ENCODE data around the gene CSPG4.

Gene CSPG4

GRCh38 chr15:75669191-75669878, 43.3 kb downstream of the CSPG4 start:
- peaks cover 0 to 4% of the 10 kb centered on the region in 2 donors for H3K36me3 ChIP-seq (ENCODE audit: control insufficient read depth in 1 of 2, insufficient read depth in 2 of 2, low read length in 2 of 2)
- H3K9me3 ChIP-seq (ENCODE audit: control insufficient read depth in 1 of 2, low read length in 2 of 2): no peaks in the 10 kb centered on the region
- H3K27me3 ChIP-seq (ENCODE audit: low read depth, low read length): no peaks in the 10 kb centered on the region
- H3K27ac ChIP-seq (ENCODE audit: low read length): no peak overlapping the region
- no peak overlapping the region for H3K4me3 ChIP-seq (ENCODE audit: low read depth in 1 of 2, low read length in 2 of 2)
- H3K4me1 ChIP-seq (ENCODE audit: control insufficient read depth in 1 of 2, insufficient read depth in 2 of 2, low read length in 2 of 2): peaks cover 24 to 37% of the 10 kb centered on the region in 2 donors

GRCh38 chr15:75666823-75667501, 45.7 kb downstream of the CSPG4 start:
- Histone ChIP-seq H3K4me1 (ENCODE audit: control insufficient read depth in 1 of 2, insufficient read depth in 2 of 2, low read length in 2 of 2) (peaks cover 5 to 13% of the 10 kb centered on the region in 2 donors), H3K4me3 (ENCODE audit: low read depth in 1 of 2, low read length in 2 of 2) (no peak overlapping the region), H3K27ac (ENCODE audit: low read length) (peak overlapping the region; percentile 85)

GRCh38 chr15:75663931-75664421, 48.7 kb downstream of the CSPG4 start:
- Histone ChIP-seq H3K4me1 (ENCODE audit: control insufficient read depth in 1 of 2, insufficient read depth in 2 of 2, low read length in 2 of 2) (peaks cover 15 to 24% of the 10 kb centered on the region in 2 donors), H3K27ac (ENCODE audit: low read length) (no peak overlapping the region), H3K4me3 (ENCODE audit: low read depth in 1 of 2, low read length in 2 of 2) (no peak overlapping the region), H3K9me3 (ENCODE audit: control insufficient read depth in 1 of 2, low read length in 2 of 2) (no peaks in the 10 kb centered on the region), H3K36me3 (ENCODE audit: control insufficient read depth in 1 of 2, insufficient read depth in 2 of 2, low read length in 2 of 2) (peaks cover 0 to 15% of the 10 kb centered on the region in 2 donors), H3K27me3 (ENCODE audit: low read depth, low read length) (no peaks in the 10 kb centered on the region)

More at GRCh38 chr15:75666823-75667501, 45.7 kb downstream of the CSPG4 start:
- no peaks in the 10 kb centered on the region for H3K9me3 ChIP-seq (ENCODE audit: control insufficient read depth in 1 of 2, low read length in 2 of 2)
- H3K27me3 ChIP-seq (ENCODE audit: low read depth, low read length): no peaks in the 10 kb centered on the region
- peaks cover 0 to 8% of the 10 kb centered on the region in 2 donors for H3K36me3 ChIP-seq (ENCODE audit: control insufficient read depth in 1 of 2, insufficient read depth in 2 of 2, low read length in 2 of 2)

- H3K36me3 ChIP-seq (ENCODE audit: control insufficient read depth in 1 of 2, insufficient read depth in 2 of 2, low read length in 2 of 2): peaks cover 0 to 22% of the 10 kb centered on the region in 2 donors
- H3K9me3 ChIP-seq (ENCODE audit: control insufficient read depth in 1 of 2, low read length in 2 of 2): no peaks in the 10 kb centered on the region
- no peaks in the 10 kb centered on the region for H3K27me3 ChIP-seq (ENCODE audit: low read depth, low read length)
- no peak overlapping the region for H3K4me3 ChIP-seq (ENCODE audit: low read depth in 1 of 2, low read length in 2 of 2)
- no peak overlapping the region for H3K27ac ChIP-seq (ENCODE audit: low read length)
- peaks cover 15 to 24% of the 10 kb centered on the region in 2 donors for H3K4me1 ChIP-seq (ENCODE audit: control insufficient read depth in 1 of 2, insufficient read depth in 2 of 2, low read length in 2 of 2)
Measured at GRCh38 chr15:75662823-75663519, 49.7 kb downstream of the CSPG4 start.

DNA sequence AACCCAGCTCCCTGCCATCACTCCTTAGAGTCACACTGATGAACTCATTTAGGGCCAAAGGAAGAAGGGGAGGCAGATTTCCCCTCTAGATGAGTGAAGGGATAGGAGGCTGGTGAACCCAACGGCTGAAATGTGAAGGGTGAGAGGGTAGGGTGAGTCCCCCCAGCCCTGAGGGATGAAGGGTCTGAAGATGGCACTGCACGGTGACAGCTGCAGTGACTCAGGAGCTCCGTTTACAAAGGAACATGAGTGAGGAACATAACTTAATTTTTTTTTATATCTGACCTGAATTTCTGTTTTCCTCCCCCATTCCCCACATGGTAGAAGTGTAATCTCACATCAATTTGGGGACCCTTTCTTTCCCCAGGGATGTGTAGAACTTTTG, 50.9 kb downstream of the CSPG4 start:
- H3K36me3 ChIP-seq (ENCODE audit: control insufficient read depth in 1 of 2, insufficient read depth in 2 of 2, low read length in 2 of 2): peaks cover 5 to 30% of the 10 kb centered on the region in 2 donors
- H3K9me3 ChIP-seq (ENCODE audit: control insufficient read depth in 1 of 2, low read length in 2 of 2): no peaks in the 10 kb centered on the region
- peak overlapping the region; percentile 14 to 34 for H3K4me3 ChIP-seq (ENCODE audit: low read depth in 1 of 2, low read length in 2 of 2)
- H3K4me1 ChIP-seq (ENCODE audit: control insufficient read depth in 1 of 2, insufficient read depth in 2 of 2, low read length in 2 of 2): peaks cover 13 to 15% of the 10 kb centered on the region in 2 donors
- H3K27ac ChIP-seq (ENCODE audit: low read length): peak overlapping the region; percentile 94
- no peaks in the 10 kb centered on the region for H3K27me3 ChIP-seq (ENCODE audit: low read depth, low read length)

DNA sequence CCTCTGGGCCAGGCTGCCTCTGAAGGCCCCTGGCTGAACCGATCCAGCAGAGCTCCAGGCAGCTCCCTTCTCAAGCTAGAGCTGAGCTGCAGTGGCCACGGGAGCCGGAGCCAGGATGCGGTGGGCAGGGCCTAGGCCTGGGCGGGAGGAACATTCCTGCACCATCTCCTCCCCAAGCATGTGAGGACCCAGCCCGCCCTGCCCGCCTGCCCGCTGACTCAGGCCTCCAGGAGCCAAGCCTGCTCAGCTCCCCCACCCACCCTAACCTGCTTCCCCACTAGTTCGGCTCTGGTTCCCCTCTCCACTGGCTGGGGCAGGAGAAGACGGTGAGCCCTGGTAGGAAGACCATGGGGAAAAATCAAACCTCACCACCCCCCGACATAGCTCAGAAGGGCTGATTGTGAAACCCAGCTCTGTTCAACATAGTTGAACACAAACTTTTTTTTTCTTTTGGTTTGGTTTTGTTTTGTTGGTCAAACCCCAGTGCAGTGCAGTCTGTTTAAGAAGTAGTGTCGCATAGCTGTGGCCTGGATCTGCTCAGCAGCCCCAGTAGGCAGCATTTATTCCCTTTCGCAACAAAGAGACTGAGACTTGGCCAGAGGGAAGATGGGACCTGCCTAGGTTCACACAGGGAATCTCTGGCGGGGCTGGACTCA, 51.4 kb downstream of the CSPG4 start:
- no peaks in the 10 kb centered on the region for H3K27me3 ChIP-seq (ENCODE audit: low read depth, low read length)
- peak overlapping the region; percentile 14 to 34 for H3K4me3 ChIP-seq (ENCODE audit: low read depth in 1 of 2, low read length in 2 of 2)
- peaks cover 9 to 34% of the 10 kb centered on the region in 2 donors for H3K36me3 ChIP-seq (ENCODE audit: control insufficient read depth in 1 of 2, insufficient read depth in 2 of 2, low read length in 2 of 2)
- peak overlapping the region; percentile 94 for H3K27ac ChIP-seq (ENCODE audit: low read length)
- peaks cover 11 to 13% of the 10 kb centered on the region in 2 donors for H3K4me1 ChIP-seq (ENCODE audit: control insufficient read depth in 1 of 2, insufficient read depth in 2 of 2, low read length in 2 of 2)
- H3K9me3 ChIP-seq (ENCODE audit: control insufficient read depth in 1 of 2, low read length in 2 of 2): no peaks in the 10 kb centered on the region

DNA sequence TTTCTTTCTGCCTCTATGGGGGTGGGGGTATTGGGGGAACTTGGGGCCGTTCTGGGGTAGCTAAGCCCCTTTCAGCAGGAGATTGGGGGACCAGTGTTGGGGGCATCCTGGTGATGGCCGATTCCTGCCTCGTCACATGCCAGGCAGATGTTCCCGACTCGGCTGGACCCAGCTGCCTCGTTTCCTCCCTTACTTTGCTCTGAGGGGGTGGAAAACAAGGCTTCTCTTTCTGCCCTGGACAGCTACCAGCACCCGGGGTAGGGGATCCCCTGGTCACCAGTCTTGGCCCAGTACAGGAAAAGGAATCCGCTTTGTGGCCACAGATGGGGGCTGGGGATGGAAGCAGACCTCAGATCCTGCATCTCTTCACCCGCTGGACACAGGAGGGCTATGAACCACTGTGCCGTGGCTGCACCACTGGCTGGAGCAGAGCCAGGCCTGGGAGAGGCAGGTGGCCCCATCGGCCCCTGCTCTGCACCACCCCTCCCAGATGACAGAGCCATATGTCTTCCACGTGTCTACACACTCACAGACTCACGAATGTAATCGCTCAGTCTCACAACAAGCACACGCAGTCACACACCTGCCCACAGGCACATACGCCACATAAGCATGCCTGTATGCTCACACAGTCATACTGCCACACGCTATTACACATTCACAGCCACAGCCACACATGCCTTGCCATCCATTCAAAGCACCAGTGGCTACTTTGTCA, 52.6 kb downstream of the CSPG4 start:
- no peaks in the 10 kb centered on the region for H3K27me3 ChIP-seq (ENCODE audit: low read depth, low read length)
- no peak overlapping the region for H3K4me3 ChIP-seq (ENCODE audit: low read depth in 1 of 2, low read length in 2 of 2)
- peaks cover 9 to 34% of the 10 kb centered on the region in 2 donors for H3K36me3 ChIP-seq (ENCODE audit: control insufficient read depth in 1 of 2, insufficient read depth in 2 of 2, low read length in 2 of 2)
- H3K4me1 ChIP-seq (ENCODE audit: control insufficient read depth in 1 of 2, insufficient read depth in 2 of 2, low read length in 2 of 2): peaks cover 11 to 15% of the 10 kb centered on the region in 2 donors
- H3K27ac ChIP-seq (ENCODE audit: low read length): peak overlapping the region; percentile 74
- H3K9me3 ChIP-seq (ENCODE audit: control insufficient read depth in 1 of 2, low read length in 2 of 2): no peaks in the 10 kb centered on the region

DNA sequence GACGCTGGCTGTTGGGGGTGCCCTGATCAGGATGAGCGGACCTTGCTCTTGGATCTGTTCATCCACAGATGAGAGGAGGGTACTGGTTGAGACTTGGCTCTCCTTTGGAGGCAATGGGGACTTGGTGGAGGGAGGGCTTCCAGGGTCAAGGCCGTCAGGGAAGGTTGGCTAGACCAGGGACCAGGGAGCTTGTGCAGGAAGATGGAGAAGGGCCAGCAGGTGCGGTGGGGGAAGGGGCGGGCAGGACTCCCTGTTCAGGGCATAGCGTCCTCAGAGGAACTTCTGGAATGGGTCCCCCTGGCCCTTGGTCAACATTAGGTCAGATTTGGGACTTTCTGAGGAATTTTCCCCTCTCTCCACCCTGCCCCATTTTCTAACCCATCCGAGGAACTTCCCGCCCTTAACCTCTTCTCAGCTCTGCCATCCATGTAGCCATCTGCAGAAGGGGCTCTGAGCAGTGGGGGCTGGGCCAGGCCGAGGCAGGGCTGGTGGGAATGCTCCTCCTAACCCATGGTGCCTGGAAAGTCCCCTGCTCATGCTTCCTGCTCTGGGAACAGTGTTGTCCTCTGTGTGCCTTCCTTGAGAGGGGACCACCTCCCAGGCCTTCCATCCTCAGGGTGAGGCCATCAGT, 53.4 kb downstream of the CSPG4 start:
- Histone ChIP-seq H3K27me3 (ENCODE audit: low read depth, low read length) (no peaks in the 10 kb centered on the region), H3K9me3 (ENCODE audit: control insufficient read depth in 1 of 2, low read length in 2 of 2) (no peaks in the 10 kb centered on the region), H3K4me3 (ENCODE audit: low read depth in 1 of 2, low read length in 2 of 2) (no peak overlapping the region), H3K36me3 (ENCODE audit: control insufficient read depth in 1 of 2, insufficient read depth in 2 of 2, low read length in 2 of 2) (peaks cover 9 to 34% of the 10 kb centered on the region in 2 donors), H3K27ac (ENCODE audit: low read length) (peak overlapping the region; percentile 41), H3K4me1 (ENCODE audit: control insufficient read depth in 1 of 2, insufficient read depth in 2 of 2, low read length in 2 of 2) (peaks cover 11 to 23% of the 10 kb centered on the region in 2 donors)

DNA sequence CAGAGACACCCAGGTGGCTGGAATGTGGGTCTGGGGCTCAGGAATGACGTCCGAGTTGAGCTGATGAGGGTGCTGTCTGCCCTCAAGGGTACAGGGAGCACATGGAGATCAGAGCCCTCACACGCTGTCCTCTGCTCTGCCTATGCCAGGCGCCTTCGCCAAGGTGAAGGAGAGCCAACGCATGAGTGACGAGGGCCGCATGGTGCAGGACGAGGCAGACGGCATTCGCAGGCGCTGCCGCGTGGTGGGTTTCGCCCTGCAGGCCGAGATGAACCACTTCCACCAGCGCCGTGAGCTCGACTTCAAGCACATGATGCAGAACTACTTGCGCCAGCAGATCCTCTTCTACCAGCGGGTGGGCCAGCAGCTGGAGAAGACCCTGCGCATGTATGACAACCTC, 55.8 kb downstream of the CSPG4 start:
- no peak overlapping the region for H3K27ac ChIP-seq (ENCODE audit: low read length)
- H3K4me1 ChIP-seq (ENCODE audit: control insufficient read depth in 1 of 2, insufficient read depth in 2 of 2, low read length in 2 of 2): peaks cover 21 to 45% of the 10 kb centered on the region in 2 donors
- no peaks in the 10 kb centered on the region for H3K9me3 ChIP-seq (ENCODE audit: control insufficient read depth in 1 of 2, low read length in 2 of 2)
- peaks cover 11 to 30% of the 10 kb centered on the region in 2 donors for H3K36me3 ChIP-seq (ENCODE audit: control insufficient read depth in 1 of 2, insufficient read depth in 2 of 2, low read length in 2 of 2)
- no peak overlapping the region for H3K4me3 ChIP-seq (ENCODE audit: low read depth in 1 of 2, low read length in 2 of 2)
- H3K27me3 ChIP-seq (ENCODE audit: low read depth, low read length): no peaks in the 10 kb centered on the region

DNA sequence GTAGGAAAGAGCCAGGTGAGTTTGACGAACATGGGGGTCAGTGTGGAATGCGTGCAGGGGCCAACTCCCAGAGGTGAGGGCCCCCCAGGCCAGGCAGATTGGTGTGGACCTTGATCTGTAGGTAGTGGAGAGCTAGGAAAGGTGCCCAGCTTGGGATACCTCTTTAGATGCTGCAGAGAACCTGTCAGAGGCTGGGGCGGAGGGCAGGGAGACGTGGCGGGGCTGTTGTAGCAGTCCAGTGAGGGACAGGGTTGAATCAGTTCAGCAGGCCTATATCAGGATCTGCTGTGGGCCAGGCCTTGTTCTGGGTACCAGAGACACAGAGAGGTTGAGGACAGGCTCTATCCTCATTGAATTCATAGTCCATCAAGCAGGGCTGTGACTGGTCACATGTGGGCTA, 56.3 kb downstream of the CSPG4 start:
- H3K9me3 ChIP-seq (ENCODE audit: control insufficient read depth in 1 of 2, low read length in 2 of 2): no peaks in the 10 kb centered on the region
- H3K27me3 ChIP-seq (ENCODE audit: low read depth, low read length): no peaks in the 10 kb centered on the region
- no peak overlapping the region for H3K4me3 ChIP-seq (ENCODE audit: low read depth in 1 of 2, low read length in 2 of 2)
- peaks cover 25 to 49% of the 10 kb centered on the region in 2 donors for H3K4me1 ChIP-seq (ENCODE audit: control insufficient read depth in 1 of 2, insufficient read depth in 2 of 2, low read length in 2 of 2)
- no peak overlapping the region for H3K27ac ChIP-seq (ENCODE audit: low read length)
- H3K36me3 ChIP-seq (ENCODE audit: control insufficient read depth in 1 of 2, insufficient read depth in 2 of 2, low read length in 2 of 2): peaks cover 11 to 30% of the 10 kb centered on the region in 2 donors
